Common myeloid progenitor, CD34-positive (primary cell): ENCODE data around the gene PPM1E.
"Not testable (repeated sequence)": the region's sequence is repeated elsewhere in the genome, so short reads cannot be mapped to it uniquely, and the experiment has no call there.

ENCODE experiments used
- CTCF ChIA-PET: fragments of 350-600 bp; sonication (Branson Sonifier 250); formaldehyde crosslinking; loops from one replicate; lab custom pipeline; 2021; ENCODE audit warnings: antibody characterized with exemption; lab: Charles Lee
- POLR2A ChIA-PET: fragments of 350-600 bp; sonication (Branson Sonifier 250); formaldehyde crosslinking; loops from one replicate; lab custom pipeline; 2021; ENCODE audit warnings: antibody characterized with exemption; lab: Charles Lee
- DNase-seq, 3 donors: peaks; one replicate each; pipeline versions ENCODE4 v3.0.0 to v3.0.0-alpha.2; 2013
- H3K27ac ChIP-seq, 2 experiments: 1 replicate in 1 of 2; 2 replicates in 1 of 2; pipeline ENCODE4 v1.7.0; 2013; ENCODE audit warnings: inconsistent platforms in 2 of 2, low read length in 2 of 2, mild to moderate bottlenecking in 2 of 2, low read depth in 1 of 2, moderate library complexity in 1 of 2; ENCODE audit not compliant: severe bottlenecking in 2 of 2, insufficient read depth in 1 of 2, poor library complexity in 1 of 2
- H3K27me3 ChIP-seq, 5 experiments: replicated peaks in 2 of 5; 1 replicate in 3 of 5; 2 replicates in 2 of 5; pipeline versions ENCODE4 v1.6.1 to v1.7.0; 2013; ENCODE audit warnings: low read length in 4 of 5, mild to moderate bottlenecking in 2 of 5, moderate library complexity in 2 of 5, inconsistent platforms in 1 of 5; ENCODE audit not compliant: insufficient read depth in 5 of 5, control insufficient read depth in 4 of 5
- H3K36me3 ChIP-seq, 4 experiments: 1 replicate in 2 of 4; 2 replicates in 2 of 4; pipeline versions ENCODE4 v1.6.1 to v1.7.0; 2013; ENCODE audit warnings: low read length in 3 of 4, control low read depth in 1 of 4, mild to moderate bottlenecking in 1 of 4; ENCODE audit not compliant: control insufficient read depth in 4 of 4, insufficient read depth in 4 of 4
- H3K4me1 ChIP-seq, 4 experiments: 1 replicate in 3 of 4; 2 replicates in 1 of 4; pipeline versions ENCODE4 v1.6.1 to v1.7.1; 2013; ENCODE audit warnings: low read length in 3 of 4, mild to moderate bottlenecking in 3 of 4, control low read depth in 1 of 4, inconsistent platforms in 1 of 4, moderate library complexity in 1 of 4; ENCODE audit not compliant: control insufficient read depth in 4 of 4, insufficient read depth in 4 of 4; ENCODE audit errors: control extremely low read depth in 1 of 4
- H3K4me3 ChIP-seq, 7 experiments: 1 replicate in 4 of 7; 2 replicates in 3 of 7; pipeline versions ENCODE4 v1.5.1 to v1.7.0; 2013; ENCODE audit warnings: mild to moderate bottlenecking in 7 of 7, low read length in 6 of 7, moderate library complexity in 6 of 7, inconsistent platforms in 2 of 7, low read depth in 2 of 7, control low read depth in 1 of 7; ENCODE audit not compliant: insufficient read depth in 4 of 7, control insufficient read depth in 1 of 7; ENCODE audit errors: extremely low read depth in 1 of 7
- H3K9me3 ChIP-seq, 5 experiments: 1 replicate in 4 of 5; 2 replicates in 1 of 5; pipeline versions ENCODE4 v1.6.1 to v1.7.1; 2013; ENCODE audit warnings: low read length in 4 of 5, mild to moderate bottlenecking in 2 of 5, inconsistent platforms in 1 of 5, low read depth in 1 of 5, moderate library complexity in 1 of 5; ENCODE audit not compliant: control insufficient read depth in 4 of 5, insufficient read depth in 2 of 5; ENCODE audit errors: control extremely low read depth in 1 of 5
- WGBS: methylation state at CpG from one replicate; pipeline ENCODE4 v1.1.5; 2013; ENCODE audit not compliant: insufficient coverage; 5-methylcytosine and 5-hydroxymethylcytosine counted together

PPM1E gene

DNA sequence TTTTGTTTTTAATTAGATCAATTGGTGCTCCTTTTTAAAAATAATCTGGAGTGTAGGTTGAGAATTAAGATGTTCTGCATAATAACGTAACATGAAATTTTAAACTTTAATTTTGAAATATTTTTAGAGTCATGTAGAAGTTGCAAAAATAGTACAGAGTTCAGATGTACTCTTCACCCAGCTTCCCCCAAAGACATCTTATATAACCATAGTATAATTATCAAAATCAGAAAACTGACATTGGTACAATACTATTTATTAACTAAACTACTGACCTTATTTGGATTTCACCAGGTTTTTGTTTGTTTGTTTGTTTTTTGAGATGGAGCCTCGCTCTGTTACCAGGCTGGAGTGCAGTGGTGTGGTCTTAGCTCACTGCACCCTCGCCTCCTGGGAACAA is 76.9 kb downstream of the PPM1E start:
- Histone ChIP-seq H3K4me1 (no peaks in the 10 kb centered on the region), H3K4me3 (no peak overlapping the region), H3K27me3 (no peaks in the 10 kb centered on the region), H3K27ac (no peak overlapping the region), H3K9me3 (peaks cover 0 to 8% (median 4%) of the 10 kb centered on the region in 5 experiments), H3K36me3 (no peaks in the 10 kb centered on the region)
- ChIA-PET POLR2A (no interaction called here), CTCF (interaction anchor here (0.7 kb wide), 1 partner anchor 35 kb away, joined by 3 read pairs; no protein-coding TSS in a partner anchor)
- WGBS: 100% methylated on average over 1 of the region's 3 CpGs
- DNase-seq: no peak

DNA sequence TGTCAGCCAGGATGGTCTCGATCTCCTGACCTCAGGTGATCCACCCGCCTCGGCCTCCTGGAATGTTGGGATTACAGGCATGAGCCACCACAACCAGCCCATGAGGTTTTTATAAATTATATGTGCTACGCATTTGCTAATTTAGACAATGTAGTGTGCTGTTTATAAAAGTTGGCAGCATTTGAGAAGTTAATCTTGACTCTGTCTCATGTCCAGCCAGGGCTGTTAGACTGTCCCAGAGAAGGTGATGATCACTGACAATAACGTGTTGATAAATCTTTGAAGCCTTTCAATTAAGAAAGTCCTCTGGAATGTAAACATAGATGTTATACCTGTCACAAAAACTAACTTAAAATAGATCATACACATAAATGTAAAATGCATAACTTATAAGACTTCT is 82.0 kb downstream of the PPM1E start:
- H3K4me3 ChIP-seq: no peak overlapping the region
- no peak overlapping the region for H3K27ac ChIP-seq
- 95% methylated on average over 3 of the region's 5 CpGs for WGBS
- ChIA-PET CTCF (no interaction called here), POLR2A (no interaction called here)
- H3K4me1 ChIP-seq: no peaks in the 10 kb centered on the region
- H3K9me3 ChIP-seq: peaks cover 0 to 7% (median 0%) of the 10 kb centered on the region in 5 experiments
- DNase-seq: no peak
- no peaks in the 10 kb centered on the region for H3K36me3 ChIP-seq
- H3K27me3 ChIP-seq: peaks cover 0 to 2% (median 0%) of the 10 kb centered on the region in 5 experiments

GRCh38 chr17:58840820-58841612 is 85.4 kb downstream of the PPM1E start:
- ChIA-PET POLR2A (no interaction called here), CTCF (no interaction called here)
- H3K27me3 ChIP-seq: peaks cover 0 to 2% (median 0%) of the 10 kb centered on the region in 5 experiments
- DNase-seq: no peak
- H3K36me3 ChIP-seq: no peaks in the 10 kb centered on the region
- H3K27ac ChIP-seq: no peak overlapping the region
- H3K4me1 ChIP-seq: no peaks in the 10 kb centered on the region
- H3K9me3 ChIP-seq: no peaks in the 10 kb centered on the region
- WGBS: 80% methylated on average over 1 of the region's 4 CpGs
- no peak overlapping the region for H3K4me3 ChIP-seq

DNA sequence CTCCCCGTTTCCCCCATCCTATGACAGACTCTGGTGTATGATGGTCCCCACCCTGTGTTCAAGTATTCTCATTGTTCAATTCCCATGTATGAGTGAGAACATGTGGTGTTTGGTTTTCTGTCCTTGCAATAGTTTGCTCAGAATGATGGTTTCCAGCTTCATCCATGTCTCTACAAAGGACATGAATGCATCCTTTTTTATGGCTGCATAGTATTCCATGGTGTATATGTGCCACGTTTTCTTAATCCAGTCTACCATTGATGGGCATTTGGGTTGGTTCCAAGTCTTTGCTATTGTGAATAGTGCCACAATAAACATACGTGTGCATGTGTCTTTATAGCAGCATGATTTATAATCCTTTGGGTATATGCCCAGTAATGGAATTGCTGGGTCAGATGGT is 90.8 kb downstream of the PPM1E start:
- POLR2A ChIA-PET: not testable (repeated sequence)
- 100% methylated on average over 1 of the region's 3 CpGs for WGBS

GRCh38 chr17:58850106-58850505 is 94.5 kb downstream of the PPM1E start:
- H3K36me3 ChIP-seq, POLR2A ChIA-PET, H3K4me3 ChIP-seq, H3K27me3 ChIP-seq, CTCF ChIA-PET, H3K27ac ChIP-seq, H3K4me1 ChIP-seq, DNase-seq: not testable (repeated sequence)
- H3K9me3 ChIP-seq: peaks cover 0 to 11% (median 0%) of the 10 kb centered on the region in 5 experiments
- WGBS: no CpG with 5 or more reads among the region's 2 CpGs

More for the DNA sequence above, 90.8 kb downstream of the PPM1E start:
- H3K27ac ChIP-seq, DNase-seq, H3K4me1 ChIP-seq, H3K27me3 ChIP-seq, H3K4me3 ChIP-seq, H3K36me3 ChIP-seq, CTCF ChIA-PET, H3K9me3 ChIP-seq: not testable (repeated sequence)

DNA sequence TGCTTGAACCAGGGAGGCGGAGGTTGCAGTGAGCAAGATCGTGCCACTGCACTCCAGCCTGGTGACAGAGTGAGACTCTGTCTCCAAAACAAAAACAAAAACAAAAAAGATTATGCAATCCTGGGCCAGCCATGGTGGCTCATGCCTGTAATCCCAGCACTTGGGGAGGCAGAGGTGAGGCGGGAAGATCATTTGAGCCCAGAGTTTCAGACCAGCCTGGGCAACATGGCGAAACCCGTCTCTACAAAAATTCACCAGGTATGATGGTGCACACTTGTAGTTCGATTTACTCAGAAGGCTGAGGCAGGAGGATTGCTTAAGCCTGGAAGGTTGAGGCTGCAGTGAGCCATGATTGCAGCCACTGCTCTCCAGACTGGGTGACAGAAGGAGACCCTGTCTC is 109.6 kb downstream of the PPM1E start:
- WGBS: 100% methylated on average over 3 of the region's 6 CpGs
- Histone ChIP-seq H3K9me3 (no peaks in the 10 kb centered on the region), H3K4me3 (no peak overlapping the region), H3K27me3 (peaks cover 0 to 1% (median 0%) of the 10 kb centered on the region in 5 experiments), H3K4me1 (no peaks in the 10 kb centered on the region), H3K36me3 (no peaks in the 10 kb centered on the region), H3K27ac (no peak overlapping the region)
- ChIA-PET POLR2A (no interaction called here), CTCF (no interaction called here)
- no peak for DNase-seq

GRCh38 chr17:58870747-58871146 is 115.1 kb downstream of the PPM1E start:
- Histone ChIP-seq H3K4me3 (no peak overlapping the region), H3K4me1 (no peaks in the 10 kb centered on the region), H3K36me3 (no peaks in the 10 kb centered on the region), H3K9me3 (no peaks in the 10 kb centered on the region), H3K27me3 (peaks cover 0 to 1% (median 0%) of the 10 kb centered on the region in 5 experiments), H3K27ac (no peak overlapping the region)
- WGBS: 97% methylated on average over 3 of the region's 4 CpGs
- ChIA-PET POLR2A (no interaction called here), CTCF (no interaction called here)
- DNase-seq: no peak
